ENCODE measurements around the gene EGFLAM. TPM values are rescaled to one million over a fixed set of nuclear protein-coding genes. Genes with fewer than 3 reads are reported as not detected.

The EGFLAM gene
- total RNA-seq, 1 donor from 2014 or later = 0.12 TPM

DNA sequence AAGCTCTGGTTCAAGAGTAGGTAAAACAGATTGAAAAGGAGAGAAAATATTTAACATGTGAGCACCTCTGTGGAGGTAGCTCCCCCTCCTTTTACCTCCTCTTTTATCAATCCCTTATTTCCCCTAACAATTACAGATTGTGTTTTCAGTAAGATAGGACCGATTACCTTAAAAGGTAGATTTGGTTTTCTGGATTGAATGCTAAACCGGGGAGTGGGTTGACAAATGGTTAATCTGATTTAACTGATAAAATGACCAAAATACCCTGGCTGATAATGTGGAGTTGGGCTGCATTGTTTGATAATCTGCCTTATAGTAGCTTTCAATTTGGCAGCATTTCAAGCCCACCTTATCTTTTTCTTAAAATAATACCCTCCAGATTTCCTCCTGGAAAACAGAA lies 83.9 kb downstream of the EGFLAM start:
- H3K9me3 Mint-ChIP-seq (ENCODE audit: low read depth) = peaks cover 2% of the 10 kb centered on the region
- H3K4me1 Mint-ChIP-seq (ENCODE audit: low read depth) = peaks cover 39% of the 10 kb centered on the region
- H3K36me3 Mint-ChIP-seq (ENCODE audit: low read depth) = no peaks in the 10 kb centered on the region
- TF ChIP-seq, protein P1, sequence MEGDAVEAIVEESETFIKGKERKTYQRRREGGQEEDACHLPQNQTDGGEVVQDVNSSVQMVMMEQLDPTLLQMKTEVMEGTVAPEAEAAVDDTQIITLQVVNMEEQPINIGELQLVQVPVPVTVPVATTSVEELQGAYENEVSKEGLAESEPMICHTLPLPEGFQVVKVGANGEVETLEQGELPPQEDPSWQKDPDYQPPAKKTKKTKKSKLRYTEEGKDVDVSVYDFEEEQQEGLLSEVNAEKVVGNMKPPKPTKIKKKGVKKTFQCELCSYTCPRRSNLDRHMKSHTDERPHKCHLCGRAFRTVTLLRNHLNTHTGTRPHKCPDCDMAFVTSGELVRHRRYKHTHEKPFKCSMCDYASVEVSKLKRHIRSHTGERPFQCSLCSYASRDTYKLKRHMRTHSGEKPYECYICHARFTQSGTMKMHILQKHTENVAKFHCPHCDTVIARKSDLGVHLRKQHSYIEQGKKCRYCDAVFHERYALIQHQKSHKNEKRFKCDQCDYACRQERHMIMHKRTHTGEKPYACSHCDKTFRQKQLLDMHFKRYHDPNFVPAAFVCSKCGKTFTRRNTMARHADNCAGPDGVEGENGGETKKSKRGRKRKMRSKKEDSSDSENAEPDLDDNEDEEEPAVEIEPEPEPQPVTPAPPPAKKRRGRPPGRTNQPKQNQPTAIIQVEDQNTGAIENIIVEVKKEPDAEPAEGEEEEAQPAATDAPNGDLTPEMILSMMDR (IDR thresholded peaks at IDR 0.05) = no peak
- no peak overlapping the region for H3K4me3 Mint-ChIP-seq (ENCODE audit: unreplicated experiment)
- no peak for DNase-seq (ENCODE audit: low spot score)
- peaks cover 3% of the 10 kb centered on the region for H3K27me3 Mint-ChIP-seq (ENCODE audit: low read depth)
- H3K27ac Mint-ChIP-seq (ENCODE audit: unreplicated experiment) = no peak overlapping the region

DNA sequence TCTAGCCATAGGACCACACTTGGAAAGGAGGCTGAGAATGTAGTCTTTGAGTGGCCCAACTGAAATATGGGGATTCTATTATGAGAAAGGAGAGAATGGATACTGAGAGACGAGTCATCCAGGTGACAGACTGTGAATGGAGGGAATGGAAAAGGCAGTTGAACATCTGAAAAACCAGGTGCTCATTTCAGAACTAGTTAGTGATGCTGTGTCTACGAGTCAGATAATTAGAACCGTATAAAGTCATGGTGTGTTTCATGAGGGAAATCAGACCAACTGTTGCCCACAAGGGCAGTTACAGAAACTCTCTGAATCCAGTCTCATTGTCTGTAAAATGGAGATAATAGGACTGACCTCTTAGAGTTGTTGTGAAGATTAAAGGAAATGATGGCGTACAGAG lies 86.5 kb downstream of the EGFLAM start:
- Mint-ChIP-seq H3K9me3 (ENCODE audit: low read depth) (peaks cover 2% of the 10 kb centered on the region), H3K36me3 (ENCODE audit: low read depth) (no peaks in the 10 kb centered on the region), H3K4me3 (ENCODE audit: unreplicated experiment) (no peak overlapping the region), H3K4me1 (ENCODE audit: low read depth) (peaks cover 31% of the 10 kb centered on the region), H3K27ac (ENCODE audit: unreplicated experiment) (no peak overlapping the region), H3K27me3 (ENCODE audit: low read depth) (no peaks in the 10 kb centered on the region)
- TF ChIP-seq, protein P1 (IDR thresholded peaks at IDR 0.05) = no peak
- no peak for DNase-seq (ENCODE audit: low spot score)

DNA sequence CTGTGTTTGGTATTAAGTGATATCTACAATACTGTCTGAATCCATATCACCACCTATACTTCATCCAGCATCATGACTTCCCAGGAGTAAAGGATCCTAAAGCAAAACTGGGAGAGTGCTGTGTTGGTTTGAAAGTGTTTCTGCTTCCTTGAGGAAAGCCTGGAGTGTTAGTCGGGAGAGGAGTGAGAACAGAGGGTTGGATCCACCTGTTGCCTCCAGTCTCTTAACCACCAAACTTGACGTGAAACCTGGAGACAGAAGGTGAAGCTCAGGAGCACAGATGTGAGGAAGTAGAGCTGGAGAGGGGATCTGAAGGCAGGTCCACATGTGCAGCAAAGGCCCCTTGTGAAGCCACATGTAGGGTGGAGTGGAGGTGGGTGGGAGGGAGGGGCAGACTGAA lies 88.2 kb downstream of the EGFLAM start:
- Mint-ChIP-seq H3K36me3 (ENCODE audit: low read depth) (no peaks in the 10 kb centered on the region), H3K9me3 (ENCODE audit: low read depth) (peaks cover 2% of the 10 kb centered on the region), H3K27ac (ENCODE audit: unreplicated experiment) (no peak overlapping the region), H3K27me3 (ENCODE audit: low read depth) (peaks cover 3% of the 10 kb centered on the region), H3K4me1 (ENCODE audit: low read depth) (peaks cover 28% of the 10 kb centered on the region), H3K4me3 (ENCODE audit: unreplicated experiment) (no peak overlapping the region)
- DNase-seq (ENCODE audit: low spot score) = no peak
- TF ChIP-seq, protein P1 (IDR thresholded peaks at IDR 0.05) = no peak

DNA sequence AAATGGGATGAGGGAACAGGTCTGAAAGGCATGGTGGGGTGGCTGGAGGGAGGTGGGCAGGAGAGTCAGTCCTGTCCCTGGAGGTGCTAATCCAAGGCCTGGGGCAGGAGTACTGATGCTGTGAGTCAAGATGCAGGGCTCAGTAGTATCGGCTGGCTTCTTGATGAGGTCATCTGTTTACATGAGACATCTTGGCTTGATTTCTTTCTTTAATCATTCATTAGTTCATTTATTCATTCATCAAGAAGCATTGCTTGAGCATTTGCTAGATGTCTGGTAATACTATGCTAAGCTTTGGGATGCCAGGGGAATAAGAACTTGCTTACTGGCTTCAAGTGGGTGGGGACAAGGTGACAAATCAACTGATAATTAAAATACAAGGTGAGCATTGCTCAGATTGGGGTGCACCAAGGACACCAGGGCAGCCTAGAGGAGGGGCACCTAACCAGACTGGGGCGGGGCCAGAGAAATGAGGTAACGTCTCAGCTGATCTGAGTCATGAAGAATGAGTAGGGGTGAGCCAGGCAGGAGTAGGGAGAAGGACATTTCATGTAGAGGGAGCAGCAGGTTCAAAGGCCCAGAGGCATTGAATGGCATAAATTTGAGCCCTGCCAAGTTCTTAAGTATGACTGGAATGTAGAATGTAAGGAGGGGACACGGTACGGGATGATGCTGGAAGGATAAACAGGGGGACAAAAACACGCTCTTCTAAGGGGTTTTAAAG lies 88.8 kb downstream of the EGFLAM start:
- no peak for DNase-seq (ENCODE audit: low spot score)
- no peak overlapping the region for H3K27ac Mint-ChIP-seq (ENCODE audit: unreplicated experiment)
- TF ChIP-seq, protein P1 (IDR thresholded peaks at IDR 0.05) = no peak
- H3K4me1 Mint-ChIP-seq (ENCODE audit: low read depth) = peaks cover 25% of the 10 kb centered on the region
- H3K36me3 Mint-ChIP-seq (ENCODE audit: low read depth) = no peaks in the 10 kb centered on the region
- no peak overlapping the region for H3K4me3 Mint-ChIP-seq (ENCODE audit: unreplicated experiment)
- H3K27me3 Mint-ChIP-seq (ENCODE audit: low read depth) = peaks cover 3% of the 10 kb centered on the region
- peaks cover 2% of the 10 kb centered on the region for H3K9me3 Mint-ChIP-seq (ENCODE audit: low read depth)

DNA sequence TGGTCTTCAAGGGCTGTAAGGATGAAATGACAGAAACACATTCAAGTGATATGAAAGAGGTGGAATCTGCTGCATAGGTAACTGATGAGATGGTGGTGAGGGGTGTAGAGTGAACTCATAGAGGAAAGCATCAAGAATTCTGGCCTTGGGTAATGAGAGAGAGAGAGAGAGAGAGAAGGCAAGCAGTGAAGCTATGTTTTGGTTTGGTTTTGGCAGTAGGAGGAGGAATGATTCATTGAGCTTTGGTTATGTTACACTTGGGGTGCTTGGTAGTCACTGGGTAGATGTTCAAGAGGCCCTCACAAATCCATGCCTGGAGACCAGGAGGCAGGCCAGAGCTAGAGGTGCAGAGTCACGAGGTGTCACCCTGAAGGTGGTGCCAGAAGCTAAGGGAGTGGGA lies 89.5 kb downstream of the EGFLAM start:
- Mint-ChIP-seq H3K27me3 (ENCODE audit: low read depth) (peaks cover 3% of the 10 kb centered on the region), H3K4me1 (ENCODE audit: low read depth) (peaks cover 25% of the 10 kb centered on the region), H3K4me3 (ENCODE audit: unreplicated experiment) (no peak overlapping the region), H3K9me3 (ENCODE audit: low read depth) (peaks cover 2% of the 10 kb centered on the region), H3K27ac (ENCODE audit: unreplicated experiment) (no peak overlapping the region), H3K36me3 (ENCODE audit: low read depth) (no peaks in the 10 kb centered on the region)
- DNase-seq (ENCODE audit: low spot score) = no peak
- TF ChIP-seq, protein P1 (IDR thresholded peaks at IDR 0.05) = no peak
